Muscle of back (tissue), 13 donors: ENCODE data around the gene RRM2. TPM values are rescaled to one million over a fixed set of nuclear protein-coding genes. Genes with fewer than 3 reads are reported as not detected.

Experiments
- DNase-seq, 3 donors: peaks; one replicate each; pipeline versions ENCODE4 v3.0.0 to v3.0.0-alpha.2; 2013
- long read RNA-seq, 9 donors: transcript quantifications; one replicate each; lab custom pipeline, GENCODE V29; 2026
- polyA plus RNA-seq, 10 donors: library from polyadenylated mRNA; unstranded; fragments of 120-200 nt; gene quantifications; one replicate each; pipeline ENCODE4 v1.2.1, GENCODE V29; 2013; ENCODE audit not compliant: insufficient read length in 10 of 10

RRM2 gene
- polyA plus RNA-seq = 10 to 100 TPM; 25.5 to 67.1 (median 43.1) TPM
- long read RNA-seq, donor 1, transcript RRM2-202 (10 exons, 3,673 nt) = major isoform, 5 of 5 reads
- long read RNA-seq, donor 1, partial matches to known transcripts = 0 of 5 reads
- long read RNA-seq, donor 1, other reads (novel, unspliced or antisense) = 0 of 5 reads
- long read RNA-seq, donor 2, partial matches to known transcripts = 0 of 3 reads
- long read RNA-seq, donor 2, other reads (novel, unspliced or antisense) = 0 of 3 reads
- long read RNA-seq, donor 3 = 0 reads
- long read RNA-seq, donor 4, partial matches to known transcripts = 0 of 2 reads
- long read RNA-seq, donor 4, other reads (novel, unspliced or antisense) = 0 of 2 reads
- long read RNA-seq, donor 5, transcript RRM2-202 (10 exons, 3,673 nt) = major isoform, 11 of 15 reads
- long read RNA-seq, donor 5, partial matches to known transcripts = 0 of 15 reads
- long read RNA-seq, donor 5, other reads (novel, unspliced or antisense) = 0 of 15 reads
- long read RNA-seq, donor 6, transcript RRM2-202 (10 exons, 3,673 nt) = major isoform, 10 of 10 reads
- long read RNA-seq, donor 6, partial matches to known transcripts = 0 of 10 reads
- long read RNA-seq, donor 6, other reads (novel, unspliced or antisense) = 0 of 10 reads
- long read RNA-seq, donor 7, partial matches to known transcripts = 0 of 4 reads
- long read RNA-seq, donor 7, other reads (novel, unspliced or antisense) = 0 of 4 reads
- long read RNA-seq, donor 8, transcript RRM2-202 (10 exons, 3,673 nt) = major isoform, 6 of 11 reads
- long read RNA-seq, donor 8, partial matches to known transcripts = 5 of 11 reads
- long read RNA-seq, donor 8, other reads (novel, unspliced or antisense) = 0 of 11 reads
- long read RNA-seq, donor 9, partial matches to known transcripts = 0 of 2 reads
- long read RNA-seq, donor 9, other reads (novel, unspliced or antisense) = 0 of 2 reads

- DNase-seq = peak; percentile 93 to 97 (median 93)
These were observed at the start of gene RRM2 for GRCh38 chr2:10122500-10123280. TSS of gene RRM2 (plus strand) at chr2:10122739. CDS start at chr2:10122799, 60 bp downstream.

GRCh38 chr2:10073706-10074105, 48.8 kb upstream of the RRM2 start:
- DNase-seq = no peak

GRCh38 chr2:10075101-10075500, 47.4 kb upstream of the RRM2 start:
- DNase-seq = no peak

GRCh38 chr2:10075571-10076209, 46.8 kb upstream of the RRM2 start:
- no peak for DNase-seq

- no peak for DNase-seq
These were observed 46.0 kb upstream of the RRM2 start for GRCh38 chr2:10076511-10076910.

- DNase-seq = no peak
These were observed 45.5 kb upstream of the RRM2 start for GRCh38 chr2:10076988-10077527.

- DNase-seq = no peak
These were observed 44.5 kb upstream of the RRM2 start for GRCh38 chr2:10078001-10078400.

GRCh38 chr2:10078704-10079265, 43.8 kb upstream of the RRM2 start:
- no peak for DNase-seq

- DNase-seq = peak in 2 of 3 donors; percentile 58 to 78
These were observed 43.2 kb upstream of the RRM2 start for GRCh38 chr2:10079266-10079869.

GRCh38 chr2:10079870-10080535, 42.5 kb upstream of the RRM2 start, which contains the start of gene CYS1:
TSS of gene CYS1 (minus strand) at chr2:10080411. CDS start at chr2:10080223, 188 bp downstream.
- DNase-seq = no peak

- peak in 1 of 3 donors; percentile 27 for DNase-seq
These were observed 41.8 kb upstream of the RRM2 start for GRCh38 chr2:10080536-10081304.

GRCh38 chr2:10083046-10083445, 39.5 kb upstream of the RRM2 start:
- peak in 1 of 3 donors; percentile 40 for DNase-seq

- DNase-seq = no peak
These were observed 38.8 kb upstream of the RRM2 start for GRCh38 chr2:10083692-10084211.

GRCh38 chr2:10084223-10084865, 38.2 kb upstream of the RRM2 start:
- DNase-seq = no peak

- DNase-seq = no peak
These were observed 37.4 kb upstream of the RRM2 start for GRCh38 chr2:10085043-10085667.

GRCh38 chr2:10085668-10086059, 36.9 kb upstream of the RRM2 start:
- DNase-seq = no peak

GRCh38 chr2:10086950-10087349, 35.6 kb upstream of the RRM2 start:
- no peak for DNase-seq
